ENCODE data around the gene NOTCH1. TPM values are rescaled to one million over a fixed set of nuclear protein-coding genes. Genes with fewer than 3 reads are reported as not detected.
A peak's percentile ranks its signal among the peaks of the same experiment; 100 is the strongest.

NOTCH1 gene
- polyA plus RNA-seq, 2 of the 4 experiments (the other 2 are of a cell fraction): 0.88 to 5.7 TPM

GRCh38 chr9:136454026-136454796 is 91.6 kb downstream of the NOTCH1 start:
- no peaks in the 10 kb centered on the region for H3K4me1 ChIP-seq
- no peak overlapping the region for H3K27ac ChIP-seq
- no peak overlapping the region for H3K4me3 ChIP-seq
- H3K4me2 ChIP-seq: no peak overlapping the region
- H3K9me3 ChIP-seq: no peaks in the 10 kb centered on the region
- 0 out of 6 replicates have a peak, but pooled peaks of 1 of the 2 experiments have one; percentile 8 for ATAC-seq
- WGBS (ENCODE audit: missing lambda C conversion rate): 94% methylated on average over 22 of the region's 25 CpGs
- no peak for TF ChIP-seq MAX (IDR thresholded peaks at IDR 0.05)
- no peak for TF ChIP-seq TFCP2L1 (CRISPR knock-in tag; IDR thresholded peaks at IDR 0.05)
- TF ChIP-seq USF2 (IDR thresholded peaks at IDR 0.05): no peak
- TF ChIP-seq POLR2A (IDR thresholded peaks at IDR 0.05; ENCODE audit: low read length): no peak
- TF ChIP-seq PBX3 (IDR thresholded peaks at IDR 0.05): no peak
- TF ChIP-seq NR3C1 (IDR thresholded peaks at IDR 0.05): no peak
- no peak for TF ChIP-seq RCOR1 (IDR thresholded peaks at IDR 0.05; ENCODE audit: low read depth, low read length)
- no peak for TF ChIP-seq MAZ (IDR thresholded peaks at IDR 0.05; ENCODE audit: borderline replicate concordance, low read depth, low read length)
- POLR2A ChIA-PET: no interaction called here
- no peak for DNase-seq (ENCODE audit: low read depth in 1 of 2, low spot score in 1 of 2)
- FAIRE-seq: no peak
- CTCF ChIA-PET: interaction anchor here (1.1 to 2.0 kb wide), 5 partner anchors 11 to 34 kb away, joined by 3 to 9 read pairs (median 6); no protein-coding TSS in a partner anchor

GRCh38 chr9:136453326-136453725 is 92.5 kb downstream of the NOTCH1 start:
- no peak for ATAC-seq
- Histone ChIP-seq H3K4me2 (no peak overlapping the region), H3K4me1 (no peaks in the 10 kb centered on the region), H3K27ac (no peak overlapping the region), H3K9me3 (no peaks in the 10 kb centered on the region), H3K4me3 (no peak overlapping the region)
- POLR2A ChIA-PET: no interaction called here
- DNase-seq (ENCODE audit: low read depth in 1 of 2, low spot score in 1 of 2): no peak
- 92% methylated on average over 11 of the region's 11 CpGs for WGBS (ENCODE audit: missing lambda C conversion rate)
- CTCF ChIA-PET: interaction anchor here (0.9 to 1.8 kb wide), 4 partner anchors 10 to 24 kb away, joined by 3 to 9 read pairs (median 3); no protein-coding TSS in a partner anchor
- TF ChIP-seq E2F6 (IDR thresholded peaks at IDR 0.05; ENCODE audit: borderline replicate concordance, low read depth) (no peak), CBX8 (IDR thresholded peaks at IDR 0.05) (no peak), EP300 (IDR thresholded peaks at IDR 0.05) (no peak), NFE2L2 (conservative IDR thresholded peaks at IDR 0.05; ENCODE audit: low read length) (no peak), FOSB (CRISPR knock-in tag; IDR thresholded peaks at IDR 0.05) (no peak), ZFP36 (IDR thresholded peaks at IDR 0.05; ENCODE audit: borderline replicate concordance, partially characterized antibody) (no peak), HOXA7 (CRISPR knock-in tag; IDR thresholded peaks at IDR 0.05) (no peak), SREBF2 (IDR thresholded peaks at IDR 0.05) (no peak)
- no peak for FAIRE-seq

GRCh38 chr9:136451221-136451877 is 94.5 kb downstream of the NOTCH1 start:
- CTCF ChIA-PET: interaction anchor here (0.9 to 1.1 kb wide), 2 partner anchors 9 to 11 kb away, joined by 4 read pairs; no protein-coding TSS in a partner anchor
- no peak for ATAC-seq
- H3K4me3 ChIP-seq: no peak overlapping the region
- no peaks in the 10 kb centered on the region for H3K4me1 ChIP-seq
- WGBS (ENCODE audit: missing lambda C conversion rate): 96% methylated on average over 25 of the region's 26 CpGs
- no peak overlapping the region for H3K4me2 ChIP-seq
- TF ChIP-seq CTCF (IDR thresholded peaks at IDR 0.05) (0 out of 3 replicates have a peak, but pooled peaks have one; percentile 5), POLR2AphosphoS2 (conservative IDR thresholded peaks at IDR 0.05; ENCODE audit: low read length) (no peak), JUN (IDR thresholded peaks at IDR 0.05) (no peak), SMC3 (IDR thresholded peaks at IDR 0.05) (no peak)
- POLR2A ChIA-PET: no interaction called here
- H3K27ac ChIP-seq: no peak overlapping the region
- H3K9me3 ChIP-seq: no peaks in the 10 kb centered on the region
- no peak for DNase-seq (ENCODE audit: low read depth in 1 of 2, low spot score in 1 of 2)
- no peak for FAIRE-seq
